Nephron (organoid): ENCODE measurements around the gene CD6.

Source experiments
- H3K27ac Mint-ChIP-seq, 3 experiments: 2 replicates each; pipeline ENCODE4 v1.8.0; 2020; ENCODE audit warnings: mixed read lengths in 3 of 3, mild to moderate bottlenecking in 2 of 3, moderate library complexity in 1 of 3
- H3K27me3 Mint-ChIP-seq: 2 replicates; pipeline ENCODE4 v1.8.0; 2021; ENCODE audit warnings: low read depth, mild to moderate bottlenecking, moderate library complexity, mixed read lengths
- H3K36me3 Mint-ChIP-seq: 2 replicates; pipeline ENCODE4 v1.8.0; 2020; ENCODE audit warnings: low read depth, mixed read lengths
- H3K4me1 Mint-ChIP-seq: 2 replicates; pipeline ENCODE4 v1.8.0; 2020; ENCODE audit warnings: mixed read lengths
- H3K4me3 Mint-ChIP-seq, 3 experiments: 2 replicates each; pipeline ENCODE4 v1.8.0; 2020; ENCODE audit warnings: mild to moderate bottlenecking in 3 of 3, mixed read lengths in 3 of 3, moderate library complexity in 2 of 3
- H3K9me3 Mint-ChIP-seq: 2 replicates; pipeline ENCODE4 v1.8.0; 2020; ENCODE audit warnings: mixed read lengths
- TF ChIP-seq, protein P1 (sequence below), 3 experiments: fragments of 200-600 bp; sonication (generic); IDR thresholded peaks; one replicate each; pipeline ENCODE4 v1.5.0; 2021; ENCODE audit warnings: antibody characterized with exemption in 3 of 3; ENCODE audit not compliant: unreplicated experiment in 3 of 3

Gene CD6

DNA sequence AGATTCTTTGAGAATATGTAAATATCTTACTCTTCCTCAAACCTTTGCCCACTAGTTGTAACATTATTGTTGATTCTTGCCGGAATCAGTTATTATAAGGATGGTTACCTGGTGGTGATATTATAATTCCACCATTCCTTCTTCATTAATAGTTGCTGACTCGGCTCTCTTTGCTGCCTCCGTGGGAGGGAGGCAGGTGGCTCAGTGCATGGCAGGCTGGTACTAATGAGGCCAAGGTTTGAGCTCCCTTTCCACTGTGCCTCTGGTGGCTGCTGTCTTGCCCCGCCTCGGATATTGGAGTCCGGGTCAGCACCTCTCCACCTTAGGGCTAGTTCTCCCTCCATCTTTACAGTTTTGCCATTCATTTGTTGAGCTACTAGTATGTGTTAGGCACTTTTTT lies 12.7 kb downstream of the CD6 start:
- no peak overlapping the region for H3K27ac Mint-ChIP-seq
- H3K9me3 Mint-ChIP-seq: no peaks in the 10 kb centered on the region
- peaks cover 7% of the 10 kb centered on the region for H3K4me1 Mint-ChIP-seq
- no peak overlapping the region for H3K4me3 Mint-ChIP-seq
- H3K27me3 Mint-ChIP-seq: peaks cover 9% of the 10 kb centered on the region
- TF ChIP-seq, protein P1, sequence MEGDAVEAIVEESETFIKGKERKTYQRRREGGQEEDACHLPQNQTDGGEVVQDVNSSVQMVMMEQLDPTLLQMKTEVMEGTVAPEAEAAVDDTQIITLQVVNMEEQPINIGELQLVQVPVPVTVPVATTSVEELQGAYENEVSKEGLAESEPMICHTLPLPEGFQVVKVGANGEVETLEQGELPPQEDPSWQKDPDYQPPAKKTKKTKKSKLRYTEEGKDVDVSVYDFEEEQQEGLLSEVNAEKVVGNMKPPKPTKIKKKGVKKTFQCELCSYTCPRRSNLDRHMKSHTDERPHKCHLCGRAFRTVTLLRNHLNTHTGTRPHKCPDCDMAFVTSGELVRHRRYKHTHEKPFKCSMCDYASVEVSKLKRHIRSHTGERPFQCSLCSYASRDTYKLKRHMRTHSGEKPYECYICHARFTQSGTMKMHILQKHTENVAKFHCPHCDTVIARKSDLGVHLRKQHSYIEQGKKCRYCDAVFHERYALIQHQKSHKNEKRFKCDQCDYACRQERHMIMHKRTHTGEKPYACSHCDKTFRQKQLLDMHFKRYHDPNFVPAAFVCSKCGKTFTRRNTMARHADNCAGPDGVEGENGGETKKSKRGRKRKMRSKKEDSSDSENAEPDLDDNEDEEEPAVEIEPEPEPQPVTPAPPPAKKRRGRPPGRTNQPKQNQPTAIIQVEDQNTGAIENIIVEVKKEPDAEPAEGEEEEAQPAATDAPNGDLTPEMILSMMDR (IDR thresholded peaks at IDR 0.05; ENCODE audit: unreplicated experiment in 3 of 3): no peak
- no peaks in the 10 kb centered on the region for H3K36me3 Mint-ChIP-seq

DNA sequence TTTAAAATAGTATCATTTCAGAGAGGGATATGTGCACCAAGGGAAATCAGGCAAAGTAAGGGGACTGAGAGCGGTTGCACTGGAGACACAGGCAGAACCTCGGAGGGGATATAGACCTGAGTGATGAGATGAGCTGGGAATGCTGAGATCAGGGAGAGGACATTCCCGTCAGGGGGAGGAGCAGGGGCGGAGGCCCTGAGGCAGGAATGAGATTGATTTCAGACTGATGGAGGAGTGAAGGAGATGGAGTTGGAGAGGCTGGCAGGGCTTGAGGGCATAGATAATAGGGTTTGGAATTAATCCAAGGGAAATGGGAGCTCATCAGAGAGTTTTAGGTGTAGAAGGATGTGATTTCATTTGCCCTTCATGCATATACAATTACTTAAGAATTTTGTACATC lies 13.2 kb downstream of the CD6 start:
- Mint-ChIP-seq H3K4me3 (no peak overlapping the region), H3K36me3 (no peaks in the 10 kb centered on the region), H3K27me3 (peaks cover 9% of the 10 kb centered on the region), H3K27ac (no peak overlapping the region), H3K9me3 (no peaks in the 10 kb centered on the region), H3K4me1 (peaks cover 5% of the 10 kb centered on the region)
- TF ChIP-seq, protein P1 (IDR thresholded peaks at IDR 0.05; ENCODE audit: unreplicated experiment in 3 of 3): no peak

DNA sequence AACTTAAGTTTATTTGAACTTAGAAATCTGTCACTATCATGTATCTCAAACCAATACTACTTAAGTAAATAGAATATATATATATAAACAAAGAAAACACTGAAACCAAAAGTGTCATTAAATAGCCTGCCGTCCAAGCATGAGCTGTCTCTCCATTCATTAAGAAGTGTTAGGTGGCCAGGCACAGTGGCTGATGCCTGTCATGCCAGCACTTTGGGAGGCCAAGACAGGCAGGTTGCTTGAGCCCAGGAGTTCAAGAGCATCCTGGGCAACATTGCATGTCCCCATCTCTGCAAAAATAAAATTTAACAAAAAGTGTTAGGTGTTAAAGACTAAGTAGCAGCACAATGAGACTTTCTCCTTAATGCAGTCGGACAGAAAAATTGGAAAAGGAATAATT lies 14.0 kb downstream of the CD6 start:
- peaks cover 5% of the 10 kb centered on the region for H3K4me1 Mint-ChIP-seq
- no peaks in the 10 kb centered on the region for H3K36me3 Mint-ChIP-seq
- peaks cover 12% of the 10 kb centered on the region for H3K27me3 Mint-ChIP-seq
- H3K4me3 Mint-ChIP-seq: no peak overlapping the region
- TF ChIP-seq, protein P1 (IDR thresholded peaks at IDR 0.05; ENCODE audit: unreplicated experiment in 3 of 3): no peak
- no peak overlapping the region for H3K27ac Mint-ChIP-seq
- H3K9me3 Mint-ChIP-seq: no peaks in the 10 kb centered on the region

DNA sequence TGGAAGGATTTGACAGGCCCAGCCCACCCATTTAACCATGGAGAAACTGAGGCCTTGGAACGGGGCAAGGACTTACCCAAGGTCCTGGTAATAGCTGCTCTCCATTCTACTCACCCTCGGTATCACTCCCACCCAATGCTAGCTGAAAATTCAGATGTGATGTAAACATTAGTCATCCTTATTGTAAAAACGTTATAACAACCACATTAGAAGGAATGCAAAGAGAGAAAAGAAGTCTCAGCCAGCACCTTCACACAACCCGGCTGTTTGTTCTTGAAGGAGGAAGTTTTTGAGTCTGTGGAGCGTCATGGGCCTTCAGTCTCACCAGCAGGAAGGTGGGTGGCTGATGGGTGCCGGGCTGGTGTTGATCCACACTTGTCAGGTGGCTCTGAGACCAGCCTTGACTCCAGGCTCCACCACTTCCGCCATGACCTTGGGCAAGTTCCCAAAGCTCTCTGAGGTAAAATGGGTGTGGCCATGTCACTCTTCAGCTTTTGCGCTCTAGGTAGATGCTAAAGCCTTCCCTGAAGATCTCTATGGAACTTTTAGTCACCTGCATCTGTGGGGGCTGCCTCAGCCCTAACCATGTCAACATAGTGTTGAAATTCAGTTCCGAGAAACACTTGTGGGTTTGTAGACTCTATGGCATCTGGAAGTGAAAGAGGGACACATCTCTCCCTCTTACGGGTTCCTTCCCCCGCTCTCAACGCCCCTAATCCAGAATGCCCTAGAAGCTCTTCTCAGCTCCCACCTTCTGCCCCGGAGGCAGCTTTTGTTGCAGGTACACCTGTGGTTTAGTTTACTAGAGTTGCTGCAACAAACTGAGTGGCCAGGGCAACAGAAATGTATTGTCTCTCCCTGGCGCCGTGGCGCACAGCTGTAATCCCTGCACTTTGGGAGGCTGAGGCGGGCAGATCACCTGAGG lies 14.8 kb downstream of the CD6 start:
- H3K4me3 Mint-ChIP-seq: no peak overlapping the region
- H3K9me3 Mint-ChIP-seq: no peaks in the 10 kb centered on the region
- H3K4me1 Mint-ChIP-seq: peaks cover 5% of the 10 kb centered on the region
- TF ChIP-seq, protein P1 (IDR thresholded peaks at IDR 0.05; ENCODE audit: unreplicated experiment in 3 of 3): no peak
- no peaks in the 10 kb centered on the region for H3K36me3 Mint-ChIP-seq
- H3K27me3 Mint-ChIP-seq: peaks cover 15% of the 10 kb centered on the region
- H3K27ac Mint-ChIP-seq: no peak overlapping the region

DNA sequence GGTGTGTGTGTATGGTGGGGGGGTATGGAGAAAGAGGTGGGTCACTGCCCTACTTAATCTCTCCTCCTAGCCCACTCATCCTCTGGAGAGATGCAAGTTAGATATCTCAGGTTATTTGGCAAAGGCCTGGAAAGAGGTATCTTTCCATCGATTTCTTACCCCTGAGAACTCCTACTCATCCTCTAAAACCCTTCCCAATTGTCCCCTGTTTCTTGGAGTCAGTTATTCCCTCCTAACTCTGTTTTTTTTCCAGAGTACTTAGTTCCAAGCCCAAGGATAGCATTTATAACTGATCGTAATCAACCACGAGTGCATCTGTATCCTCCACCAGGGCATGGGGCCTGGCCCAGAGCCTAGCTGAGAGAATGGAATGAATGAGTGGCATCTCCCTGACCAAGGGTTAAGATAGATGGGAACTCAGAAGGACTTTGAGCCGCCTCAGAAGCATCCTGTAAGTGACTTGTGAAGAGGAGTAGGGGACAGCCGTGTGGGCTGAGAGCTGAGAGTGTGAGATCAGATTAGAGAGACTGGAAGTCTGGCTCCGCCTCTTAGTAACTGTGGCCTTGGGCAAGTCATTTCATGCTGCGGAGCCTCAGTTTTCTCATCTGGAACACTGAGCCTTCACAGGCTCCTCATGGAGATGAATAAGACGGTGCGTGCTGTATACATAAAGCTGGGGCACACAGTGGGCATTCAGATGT lies 16.2 kb downstream of the CD6 start:
- H3K27ac Mint-ChIP-seq: no peak overlapping the region
- TF ChIP-seq, protein P1 (IDR thresholded peaks at IDR 0.05; ENCODE audit: unreplicated experiment in 3 of 3): no peak
- no peaks in the 10 kb centered on the region for H3K36me3 Mint-ChIP-seq
- H3K9me3 Mint-ChIP-seq: no peaks in the 10 kb centered on the region
- peaks cover 5% of the 10 kb centered on the region for H3K4me1 Mint-ChIP-seq
- H3K4me3 Mint-ChIP-seq: no peak overlapping the region
- peaks cover 15% of the 10 kb centered on the region for H3K27me3 Mint-ChIP-seq
